G401 (cell line): Measurements from ENCODE around the gene ANKRD36B. TPM values are rescaled to one million over a fixed set of nuclear protein-coding genes. Genes with fewer than 3 reads are reported as not detected.
"Not testable (repeated sequence)": the region's sequence is repeated elsewhere in the genome, so short reads cannot be mapped to it uniquely, and the experiment has no call there.

Experiments
- DNase-seq: peaks from one replicate; pipeline ENCODE4 v3.0.0-alpha.2; 2015; ENCODE audit warnings: low spot score
- in situ Hi-C: cut with HindIII; loops from 2 replicates; pipeline ENCODE4 v1.10.0; 2016; ENCODE audit warnings: low sequenced_read_pairs, mixed read lengths
- total RNA-seq: library from RNA; depleted of rRNA; stranded (reverse); fragments of >200 nt; shearing (Covaris generic); gene quantifications from 2 replicates; pipeline ENCODE4 v1.2.3, GENCODE V29; 2014; rRNA removed

Gene ANKRD36B
- total RNA-seq, 1 experiment from 2014 or later: 11.5 TPM

DNA sequence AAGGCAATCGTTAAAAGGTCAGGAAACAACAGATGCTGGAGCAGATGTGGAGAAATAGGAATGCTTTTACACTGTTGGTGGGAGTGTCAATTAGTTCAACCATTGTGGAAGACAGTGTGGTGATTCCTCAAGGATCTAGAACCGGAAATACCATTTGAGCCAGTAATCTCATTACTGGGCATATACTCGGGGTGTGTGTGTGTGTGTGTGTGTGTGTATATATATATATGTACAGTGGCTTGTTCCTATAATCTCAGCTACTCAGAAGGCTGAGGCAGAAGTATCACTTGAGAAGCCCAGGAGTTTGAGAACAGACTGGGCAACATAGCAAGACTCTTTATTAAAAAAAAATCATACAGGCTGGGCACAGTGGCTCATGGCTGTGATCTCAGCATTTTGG, 24.0 kb downstream of the ANKRD36B start:
- DNase-seq, in situ Hi-C loops: not testable (repeated sequence)

DNA sequence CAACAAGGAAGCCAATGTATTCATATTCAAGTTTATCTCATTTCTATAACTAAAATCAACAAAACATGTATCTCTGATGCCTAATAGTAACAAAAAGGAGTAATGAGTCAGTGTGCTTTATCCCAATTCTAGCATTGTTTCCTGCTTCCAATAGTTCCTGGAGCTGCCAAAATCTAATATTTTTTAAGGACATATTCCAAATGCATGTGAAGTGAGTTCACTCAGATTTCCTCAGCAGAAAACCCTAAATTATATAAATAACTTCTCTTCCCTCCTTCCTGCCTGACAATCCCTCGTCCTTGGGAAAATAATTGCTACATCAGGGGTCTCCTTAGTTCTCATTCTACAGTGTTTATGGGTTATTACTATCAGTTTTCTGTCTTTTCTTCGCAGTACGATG, 37.3 kb downstream of the ANKRD36B start:
- in situ Hi-C loops, DNase-seq: not testable (repeated sequence)

DNA sequence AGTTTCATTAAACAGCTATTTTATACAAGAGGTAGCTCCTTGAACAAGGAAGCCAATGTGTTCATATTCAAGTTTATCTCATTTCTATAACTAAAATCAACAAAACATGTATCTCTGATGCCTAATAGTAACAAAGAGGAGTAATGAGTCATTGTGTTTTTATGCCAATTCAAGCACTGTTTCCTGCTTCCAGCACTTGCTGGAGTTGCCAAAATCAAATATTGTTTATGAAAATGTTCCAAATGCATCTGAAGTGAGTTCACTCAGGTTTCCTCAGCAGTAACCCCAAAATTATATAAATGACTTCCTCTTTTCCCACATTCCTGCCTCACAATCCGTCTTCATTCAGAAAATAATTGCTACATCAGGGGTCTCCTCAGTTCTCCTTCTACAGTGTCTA, 39.2 kb downstream of the ANKRD36B start:
- DNase-seq, in situ Hi-C loops: not testable (repeated sequence)

DNA sequence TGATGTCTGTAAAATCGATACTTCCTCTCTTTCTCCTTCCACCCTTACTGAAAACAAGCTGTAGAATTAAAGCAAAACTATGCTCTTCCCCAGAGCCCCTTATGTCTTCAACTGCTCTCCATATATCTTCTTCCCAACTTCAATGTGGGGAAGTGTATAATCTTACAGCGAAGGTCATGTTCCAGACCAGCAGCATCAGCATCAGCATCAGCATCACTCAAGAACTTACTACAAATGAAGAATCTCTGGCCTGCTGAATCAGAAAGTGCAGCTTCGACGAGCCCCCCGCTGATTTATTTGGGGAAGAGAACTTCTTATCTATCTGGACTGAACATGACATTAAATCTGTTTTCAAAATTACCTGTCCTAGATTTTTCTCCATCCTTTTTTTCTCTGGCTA, 40.6 kb downstream of the ANKRD36B start:
- in situ Hi-C loops: not testable (repeated sequence)

DNA sequence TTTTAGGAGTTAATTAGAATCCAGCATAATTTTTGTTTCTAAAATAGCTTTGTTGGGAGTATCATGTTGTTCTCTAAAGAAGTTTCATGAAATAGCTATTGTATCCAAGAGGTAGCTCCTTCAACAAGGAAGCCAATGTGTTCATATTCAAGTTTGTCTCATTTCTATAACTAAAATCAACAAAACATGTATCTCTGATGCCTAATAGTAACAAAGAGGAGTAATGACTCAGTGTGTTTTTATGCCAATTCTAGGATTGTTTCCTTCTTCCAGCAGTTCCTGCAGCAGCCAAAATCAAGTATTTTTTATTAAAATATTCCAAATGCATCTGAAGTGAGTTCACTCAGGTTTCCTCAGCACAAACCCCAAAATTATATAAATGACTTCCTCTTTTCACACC, 41.1 kb downstream of the ANKRD36B start:
- DNase-seq, in situ Hi-C loops: not testable (repeated sequence)

More for the DNA sequence above, 40.6 kb downstream of the ANKRD36B start:
- not testable (repeated sequence) for DNase-seq

DNA sequence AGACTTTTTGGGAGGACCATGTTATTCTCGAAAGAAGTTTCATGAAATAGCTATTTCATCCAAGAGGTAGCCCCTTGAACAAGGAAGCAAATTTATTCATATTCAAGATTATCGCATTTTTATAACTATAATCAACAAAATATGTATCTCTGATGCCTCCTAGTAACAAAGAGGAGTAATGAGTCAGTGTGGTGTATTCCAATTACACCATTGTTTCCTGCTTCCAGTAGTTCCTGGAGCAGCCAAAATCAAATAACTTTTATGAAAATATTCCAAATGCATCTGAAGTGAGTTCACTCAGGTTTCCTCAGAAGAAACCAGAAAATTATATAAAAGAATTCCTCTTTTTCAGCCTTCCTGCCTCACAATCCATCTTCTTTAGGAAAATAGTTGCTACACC, 43.0 kb downstream of the ANKRD36B start:
- no peak for DNase-seq
- in situ Hi-C loops: no loop called here

DNA sequence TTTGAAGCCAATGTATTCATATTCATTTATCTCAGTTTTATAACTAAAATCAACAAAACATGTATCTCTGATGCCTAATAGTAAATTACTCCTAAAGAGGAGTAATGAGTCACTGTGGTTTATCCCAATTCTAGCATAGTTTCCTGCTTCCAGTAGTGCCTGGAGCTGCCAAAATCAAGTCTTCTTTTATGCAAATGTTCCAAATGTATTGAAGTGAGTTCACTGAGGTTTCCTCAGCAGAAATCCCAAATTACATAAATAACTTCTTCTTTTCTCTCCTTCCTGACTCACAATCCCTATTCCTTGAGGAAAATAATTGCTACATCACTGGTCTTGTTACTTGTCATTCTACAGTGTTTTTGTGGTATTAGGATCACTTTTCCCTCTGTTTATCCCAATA, 44.8 kb downstream of the ANKRD36B start:
- in situ Hi-C loops, DNase-seq: not testable (repeated sequence)

DNA sequence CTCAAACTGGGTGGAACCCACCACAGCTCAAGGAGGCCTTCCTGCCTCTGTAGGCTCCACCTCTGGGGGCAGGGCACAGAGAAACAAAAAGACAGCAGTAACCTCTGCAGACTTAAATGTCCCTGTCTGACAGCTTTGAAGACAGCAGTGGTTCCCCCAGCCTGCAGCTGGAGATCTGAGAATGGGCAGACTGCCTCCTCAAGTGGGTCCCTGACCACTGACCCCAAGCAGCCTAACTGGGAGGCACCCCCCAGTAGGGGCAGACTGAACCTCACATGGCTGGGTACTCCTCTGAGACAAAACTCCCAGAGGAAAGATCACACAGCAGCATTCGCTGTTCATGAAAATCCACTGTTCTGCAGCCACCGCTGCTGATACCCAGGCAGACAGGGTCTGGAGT, 63.8 kb downstream of the ANKRD36B start:
- in situ Hi-C loops, DNase-seq: not testable (repeated sequence)

DNA sequence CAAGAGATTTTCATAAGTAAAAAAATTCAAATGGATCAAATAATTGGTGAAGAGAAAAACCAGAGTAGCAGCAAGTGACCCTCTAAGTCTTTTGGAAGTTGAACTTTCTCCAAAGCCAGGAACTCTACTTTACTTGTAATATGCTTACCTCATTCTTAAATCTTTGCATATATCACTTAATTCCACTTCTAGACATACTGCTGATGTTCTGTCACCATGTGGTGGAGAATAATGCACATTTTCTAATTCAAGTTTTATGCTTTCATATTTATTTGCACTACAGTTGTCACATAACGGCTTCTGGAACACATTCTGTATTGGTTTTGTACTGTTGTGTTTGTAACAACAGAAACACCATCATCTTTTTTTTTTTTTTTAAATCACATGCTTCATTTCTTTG, 65.9 kb downstream of the ANKRD36B start:
- in situ Hi-C loops, DNase-seq: not testable (repeated sequence)

DNA sequence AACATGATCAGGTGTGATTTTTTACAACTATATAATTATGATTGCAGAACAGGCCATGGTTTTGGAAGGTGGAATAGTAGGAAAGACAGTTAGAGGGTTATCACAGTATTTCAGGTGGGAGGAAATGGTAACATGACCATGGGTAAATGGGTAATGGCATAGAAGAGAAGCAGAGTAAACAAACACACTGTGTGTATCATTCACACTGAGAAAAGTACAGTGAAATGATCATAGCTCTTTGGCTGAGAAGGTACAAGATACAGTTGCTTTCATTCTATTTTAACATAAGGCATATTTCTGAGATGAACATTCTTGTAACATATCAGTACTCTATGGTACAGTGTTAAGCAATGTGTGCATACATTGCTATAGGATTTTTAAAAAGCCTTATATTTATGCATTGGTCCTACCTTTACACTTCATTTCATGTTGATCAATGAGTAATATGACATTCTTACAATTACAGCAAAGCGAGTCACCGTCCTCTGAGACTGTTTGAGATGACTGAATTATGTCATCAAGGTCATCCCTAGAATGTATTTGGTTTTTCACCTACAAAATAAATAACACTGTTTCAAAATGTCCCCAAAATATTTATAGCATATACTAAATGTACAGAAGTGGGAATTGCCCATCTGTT, 66.6 kb downstream of the ANKRD36B start:
- DNase-seq, in situ Hi-C loops: not testable (repeated sequence)

DNA sequence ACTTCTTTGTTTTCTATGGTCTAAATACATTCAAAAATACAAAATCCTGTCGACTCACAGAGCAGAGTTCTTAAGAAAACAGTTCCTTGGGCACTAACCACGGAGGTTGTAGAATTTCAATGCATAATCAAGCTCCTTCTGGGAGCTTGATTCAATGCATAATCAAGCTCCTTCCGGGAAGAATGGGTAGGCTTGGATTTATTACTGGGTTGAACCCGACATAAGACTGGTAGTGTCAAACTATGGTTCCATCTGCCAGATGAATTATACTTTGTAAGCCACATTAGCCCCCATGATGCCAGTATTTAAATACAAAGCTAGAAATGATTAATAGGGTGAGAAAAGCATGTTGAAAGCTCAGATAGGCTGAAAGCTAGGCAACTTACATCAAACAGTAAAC, 94.0 kb downstream of the ANKRD36B start:
- DNase-seq, in situ Hi-C loops: not testable (repeated sequence)

DNA sequence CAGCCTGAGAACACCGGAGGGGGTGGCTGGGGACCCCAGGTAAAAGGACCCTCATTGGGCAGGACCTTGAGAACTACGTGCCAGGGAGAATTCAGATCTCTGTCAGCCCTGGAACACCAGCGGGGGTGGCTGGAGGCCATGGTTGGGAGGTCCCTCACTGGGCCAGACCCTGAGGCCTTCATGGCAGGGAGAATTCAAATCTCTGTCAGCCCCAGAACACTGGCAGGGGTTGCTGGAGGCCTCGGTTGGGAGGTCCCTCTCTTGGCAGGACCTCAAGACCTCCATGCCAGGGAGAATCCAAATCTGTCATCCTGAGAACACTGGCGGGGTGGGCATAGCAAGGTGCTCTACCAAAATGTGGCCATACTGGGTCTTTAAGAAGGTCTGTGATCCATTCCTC, 99.5 kb downstream of the ANKRD36B start:
- DNase-seq: peak; percentile 2
- in situ Hi-C loops: not testable (repeated sequence)

Other genes with a start within 250 kb of the ANKRD36B start
- 441 and 748 TPM in 2 replicates for gene COX5B, start 56.2 kb upstream of the ANKRD36B start, total RNA-seq
- gene ACTR1B, start 74.2 kb upstream of the ANKRD36B start, total RNA-seq: 57.6 and 68.4 TPM in 2 replicates
- gene C2orf92, start 79.8 kb upstream of the ANKRD36B start, total RNA-seq: 4.8 TPM in 1 of 2 replicates, not detected in the other
- gene ZAP70, start 123.7 kb upstream of the ANKRD36B start, total RNA-seq: not detected in 2 replicates